Stimulated activated CD4-positive, alpha-beta T cell treated with anti-CD3 and anti-CD28 coated beads, Interleukin-4, amount 100 ng/mL, for 48 hours (primary cell): ENCODE measurements around the gene KRTAP10-10.
"Not testable (repeated sequence)": the region's sequence is repeated elsewhere in the genome, so short reads cannot be mapped to it uniquely, and the experiment has no call there.

Experiments
- DNase-seq, 2 donors: peaks; one replicate each; pipeline ENCODE4 v3.0.0-alpha.2; 2020; ENCODE audit warnings: low read depth in 2 of 2

Gene KRTAP10-10

DNA sequence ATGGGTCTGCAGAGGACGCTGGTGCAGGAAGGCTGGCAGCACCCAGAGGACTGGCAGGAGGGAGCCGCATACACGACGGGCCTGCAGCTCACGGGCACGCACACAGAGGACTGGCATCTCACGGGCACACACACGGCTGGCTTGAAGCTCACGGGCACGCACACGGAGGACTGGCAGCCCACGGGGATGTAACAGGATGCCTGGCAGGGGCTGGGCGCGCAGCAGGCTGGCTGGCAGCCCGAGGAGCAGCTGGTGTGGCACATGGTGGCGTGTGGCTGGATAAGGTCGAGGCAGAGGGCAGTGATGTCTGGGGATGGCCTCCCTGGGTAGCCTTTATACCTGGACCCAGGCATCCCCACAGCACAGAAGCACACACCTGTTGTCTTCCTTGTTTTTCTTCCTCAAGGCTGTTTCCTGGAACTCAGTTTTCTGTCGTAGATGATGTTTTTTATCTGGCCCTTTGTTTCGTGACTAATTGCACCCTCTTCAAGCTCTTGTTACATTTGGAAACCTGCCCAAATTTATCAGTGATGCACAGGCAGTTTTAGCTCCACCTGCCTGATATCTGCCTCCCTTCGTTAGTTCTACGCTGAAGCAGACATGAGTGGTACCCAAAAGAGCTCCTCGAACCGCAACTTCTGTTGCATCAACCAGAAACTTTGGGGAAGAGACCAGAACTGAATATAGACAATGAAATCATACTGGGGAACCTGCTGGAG lies 44.9 kb downstream of the KRTAP10-10 start, which contains the start of gene KRTAP12-1:
Gene KRTAP12-1 (minus strand): TSS at position 303 of the 719 bp plus-strand sequence. CDS start 40 bp downstream, at position 263.
- no peak for DNase-seq

DNA sequence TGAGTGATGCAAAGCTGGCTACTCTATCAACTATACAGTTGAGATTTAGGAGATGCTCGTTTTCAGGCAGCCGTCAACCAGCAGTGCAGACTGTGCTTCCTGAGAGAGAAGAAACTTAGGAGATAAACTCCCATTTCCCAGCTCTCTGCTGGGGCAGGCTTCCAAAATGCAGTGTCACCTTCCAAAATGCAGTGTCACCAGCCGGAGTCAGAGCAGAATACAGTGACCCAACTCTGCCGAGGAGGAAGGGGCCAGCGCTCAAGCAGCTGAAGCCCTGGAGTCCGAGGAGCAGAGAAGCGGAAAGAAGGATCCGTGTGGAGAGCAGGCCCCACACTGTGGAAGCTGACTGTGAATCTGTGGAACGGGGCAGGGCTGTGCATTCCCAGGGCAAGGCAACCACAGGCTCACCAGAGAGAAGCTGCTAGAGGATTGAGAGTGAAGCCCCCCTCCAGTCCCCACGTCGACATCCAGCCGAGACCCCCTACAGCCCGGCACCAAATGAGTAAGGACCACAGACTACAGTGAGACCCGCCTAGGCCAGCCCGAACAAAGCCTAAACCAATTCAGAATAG lies 45.5 kb downstream of the KRTAP10-10 start:
- DNase-seq = no peak

DNA sequence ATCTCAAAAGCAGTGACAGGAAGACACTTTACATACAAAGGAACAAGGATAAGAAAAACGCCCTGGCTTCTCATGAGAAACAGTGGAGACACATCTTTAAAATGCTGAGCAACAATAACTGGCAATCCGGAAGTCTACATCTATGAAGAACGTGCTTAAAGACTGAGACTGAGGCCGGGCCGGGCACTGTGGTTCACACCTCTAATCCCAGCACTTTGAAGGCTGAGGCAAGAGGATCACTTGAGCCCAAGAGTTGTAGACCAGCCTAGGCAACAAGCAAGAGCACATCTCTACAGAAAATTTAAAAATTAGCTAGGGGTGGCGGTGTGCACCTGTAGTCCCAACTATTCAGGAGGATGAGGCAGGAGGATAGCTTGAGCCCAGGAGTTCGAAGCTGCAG lies 46.9 kb downstream of the KRTAP10-10 start:
- DNase-seq = no peak

DNA sequence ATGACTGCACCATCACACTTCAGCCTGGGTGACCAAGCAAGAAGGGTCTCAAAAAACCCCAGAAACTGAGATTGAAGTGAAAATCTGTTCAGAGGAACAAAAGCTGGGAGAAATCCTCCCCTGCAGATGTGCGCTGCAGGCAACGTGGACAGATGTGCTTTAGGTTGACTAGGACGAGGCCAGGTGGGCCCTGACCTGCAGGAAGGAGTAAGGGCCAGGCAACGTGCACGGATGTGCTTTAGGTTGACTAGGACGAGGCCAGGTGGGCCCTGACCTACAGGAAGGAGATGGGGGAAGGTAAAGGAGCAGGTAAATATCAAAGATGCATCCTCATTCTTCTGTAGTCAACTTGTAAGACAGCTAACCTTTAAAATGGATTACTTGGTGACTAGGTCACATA lies 47.3 kb downstream of the KRTAP10-10 start:
- DNase-seq = no peak

DNA sequence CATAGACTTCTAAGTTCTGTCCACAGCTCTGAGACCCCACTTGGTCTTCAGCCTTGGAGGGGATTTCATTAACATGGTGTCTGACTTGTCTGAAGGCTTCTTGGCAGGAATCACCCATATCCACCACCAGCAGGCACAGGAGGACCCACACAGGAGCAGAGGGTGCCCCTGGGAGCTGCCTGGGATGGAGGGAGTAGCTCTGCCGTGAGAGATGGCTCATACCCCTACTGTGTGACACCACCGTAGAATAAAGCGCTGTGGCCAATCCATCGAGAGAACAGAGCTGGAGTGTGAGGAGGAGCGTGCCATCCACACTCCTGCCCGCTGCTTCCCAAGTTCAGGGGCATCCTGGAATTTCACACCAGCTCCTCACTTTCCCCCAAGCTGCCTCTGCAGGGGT lies 47.9 kb downstream of the KRTAP10-10 start:
- DNase-seq = not testable (repeated sequence)

DNA sequence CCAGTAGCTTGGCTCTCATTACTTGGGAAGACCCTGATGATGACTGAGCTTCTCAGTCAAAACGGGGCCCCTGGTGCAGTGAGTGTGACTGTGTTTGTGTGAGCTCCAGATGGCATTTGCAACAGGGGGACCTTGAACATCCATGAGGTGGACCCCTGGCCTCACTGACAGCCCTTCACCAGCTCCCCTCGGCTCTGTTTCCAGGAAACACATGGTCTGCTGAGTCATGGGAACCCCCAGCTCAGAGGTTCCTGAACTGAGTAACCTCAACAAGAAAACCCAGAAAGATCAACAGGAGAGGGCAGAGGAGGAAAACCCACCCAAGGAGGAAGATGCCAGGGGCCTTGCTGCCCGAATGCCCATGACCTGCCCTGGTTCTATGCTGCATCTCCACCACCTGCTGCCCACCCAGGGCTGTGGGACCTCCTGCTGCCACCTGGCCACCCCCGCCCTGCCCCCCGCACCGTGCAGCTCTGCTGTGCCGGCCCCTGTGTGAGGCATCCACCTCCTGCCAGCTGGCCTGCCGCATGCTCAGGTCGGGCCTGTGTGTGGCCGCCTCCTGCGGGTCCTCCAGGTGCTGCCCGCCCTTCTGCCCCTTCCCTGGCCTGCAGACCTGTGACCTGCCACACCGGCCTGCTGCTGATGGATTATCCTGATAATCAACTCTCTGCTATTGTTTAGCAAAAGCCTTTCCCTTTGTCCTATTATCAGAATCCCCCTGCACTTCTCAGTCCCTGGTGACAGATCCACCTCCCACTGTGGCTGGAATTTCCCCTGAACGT lies 49.0 kb downstream of the KRTAP10-10 start:
- DNase-seq = no peak

DNA sequence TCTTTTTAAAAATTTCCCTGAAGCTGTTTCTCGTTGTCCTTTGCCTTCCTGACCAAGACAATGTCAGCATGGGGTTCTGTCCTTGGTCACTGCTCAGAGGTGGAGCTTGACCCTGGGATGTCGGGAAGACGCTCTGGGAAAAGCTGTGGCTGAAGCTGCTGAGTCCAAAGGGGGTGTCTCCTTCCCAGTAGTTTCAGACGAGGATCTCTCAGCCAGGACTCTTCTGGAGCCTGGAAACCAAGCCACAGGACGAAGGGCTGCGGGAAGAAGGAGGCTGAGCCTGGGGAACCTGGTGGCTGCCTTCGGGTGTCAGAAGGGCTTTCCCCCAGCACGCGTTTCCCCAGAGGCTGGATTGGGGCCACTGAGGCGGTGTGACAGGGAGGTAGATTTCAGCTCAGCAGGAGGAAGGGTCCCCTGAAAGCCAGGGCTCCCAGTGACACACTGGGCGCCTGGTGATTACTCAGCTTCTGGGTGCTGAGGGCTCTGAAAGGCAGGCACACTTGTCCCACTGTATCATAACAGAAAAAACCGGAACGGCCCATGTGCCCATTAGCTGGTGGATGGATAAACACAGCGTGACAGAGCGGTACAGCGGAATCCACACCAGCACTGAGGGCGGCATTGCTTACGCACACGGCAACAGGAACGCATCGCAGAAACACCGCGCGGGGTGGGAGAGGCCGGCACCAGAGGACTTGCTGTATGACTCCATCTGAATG lies 49.8 kb downstream of the KRTAP10-10 start:
- no peak for DNase-seq

DNA sequence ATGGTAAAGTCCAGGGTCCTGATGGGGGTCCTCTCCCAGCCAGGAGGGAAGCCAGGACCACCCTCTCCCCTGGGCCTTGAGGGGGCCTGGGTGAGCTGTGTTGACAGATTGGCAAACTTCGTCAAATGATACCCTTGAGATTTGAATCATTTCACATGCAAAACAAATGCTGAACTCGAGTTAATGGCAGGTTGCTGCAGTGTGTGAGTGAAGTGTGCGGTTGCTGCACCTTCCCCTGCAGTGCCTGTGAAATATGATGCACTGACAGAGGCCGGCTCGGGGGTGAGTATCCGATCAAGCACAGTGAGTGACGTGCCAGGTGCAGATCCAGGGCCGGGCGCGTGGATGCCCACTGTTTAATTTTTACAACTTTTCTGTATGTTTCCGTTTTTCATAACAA lies 50.5 kb downstream of the KRTAP10-10 start:
- DNase-seq = no peak
